Breast epithelium (tissue), 3 donors: Measurements from ENCODE around the gene RCE1.

Experiments used
- CTCF ChIP-seq, 3 donors: fragments of 450-650 bp; IDR thresholded peaks; one replicate each; pipeline ENCODE4 v1.5.1; 2016 to 2017; ENCODE audit warnings: antibody characterized with exemption in 3 of 3, mild to moderate bottlenecking in 3 of 3, moderate library complexity in 3 of 3
- POLR2A ChIP-seq: fragments of 450-650 bp; IDR thresholded peaks from one replicate; pipeline ENCODE4 v1.6.1; 2016; ENCODE audit warnings: antibody characterized with exemption, mild to moderate bottlenecking, moderate library complexity
- POLR2AphosphoS5 ChIP-seq, 3 donors: sonication (generic); formaldehyde crosslinking; IDR thresholded peaks; one replicate each; pipeline ENCODE4 v1.6.1; 2017; ENCODE audit warnings: antibody characterized with exemption in 3 of 3

- no peak for TF ChIP-seq CTCF (IDR thresholded peaks at IDR 0.05)
- no peak for TF ChIP-seq POLR2A
- TF ChIP-seq POLR2AphosphoS5 (IDR thresholded peaks at IDR 0.05): no peak
Observed at GRCh38 chr11:66867425-66868040, 24.3 kb downstream of the RCE1 start.
